ENCODE results near the gene ACTR3C.
"Not testable (repeated sequence)": the region's sequence is repeated elsewhere in the genome, so short reads cannot be mapped to it uniquely, and the experiment has no call there.

ACTR3C gene

GRCh38 chr7:150308575-150308974, 14.8 kb downstream of the ACTR3C start:
- peaks cover 73% of the 10 kb centered on the region for H3K27me3 ChIP-seq (ENCODE audit: control insufficient read depth, insufficient read depth, low read length)

GRCh38 chr7:150307904-150308303, 15.4 kb downstream of the ACTR3C start:
- Histone ChIP-seq H3K9me3 (ENCODE audit: control insufficient read depth, insufficient read depth, low read depth, low read length) (no peaks in the 10 kb centered on the region; the same call in 1 of the 2 replicates), H3K9ac (ENCODE audit: low read length) (no peak overlapping the region), H3K4me3 (ENCODE audit: low read depth, low read length) (no peak overlapping the region), H3K36me3 (ENCODE audit: control insufficient read depth, insufficient read depth, low read length) (no peaks in the 10 kb centered on the region), H3K4me1 (ENCODE audit: control insufficient read depth, insufficient read depth, low read length) (peaks cover 12% of the 10 kb centered on the region), H3K27ac (ENCODE audit: low read depth, low read length) (no peak overlapping the region), H3K27me3 (ENCODE audit: control insufficient read depth, insufficient read depth, low read length) (peaks cover 71% of the 10 kb centered on the region)

More at GRCh38 chr7:150308575-150308974, 14.8 kb downstream of the ACTR3C start:
- H3K9ac ChIP-seq (ENCODE audit: low read length) = no peak overlapping the region
- no peak overlapping the region for H3K4me3 ChIP-seq (ENCODE audit: low read depth, low read length)
- H3K36me3 ChIP-seq (ENCODE audit: control insufficient read depth, insufficient read depth, low read length) = no peaks in the 10 kb centered on the region
- H3K9me3 ChIP-seq (ENCODE audit: control insufficient read depth, insufficient read depth, low read depth, low read length) = no peaks in the 10 kb centered on the region; the same call in 1 of the 2 replicates
- H3K4me1 ChIP-seq (ENCODE audit: control insufficient read depth, insufficient read depth, low read length) = peaks cover 19% of the 10 kb centered on the region
- H3K27ac ChIP-seq (ENCODE audit: low read depth, low read length) = no peak overlapping the region

GRCh38 chr7:150307129-150307528, 16.2 kb downstream of the ACTR3C start:
- H3K27ac ChIP-seq (ENCODE audit: low read depth, low read length) = no peak overlapping the region
- no peak overlapping the region for H3K9ac ChIP-seq (ENCODE audit: low read length)
- no peaks in the 10 kb centered on the region for H3K36me3 ChIP-seq (ENCODE audit: control insufficient read depth, insufficient read depth, low read length)
- H3K4me3 ChIP-seq (ENCODE audit: low read depth, low read length) = no peak overlapping the region
- H3K4me1 ChIP-seq (ENCODE audit: control insufficient read depth, insufficient read depth, low read length) = peaks cover 5% of the 10 kb centered on the region
- peaks cover 66% of the 10 kb centered on the region for H3K27me3 ChIP-seq (ENCODE audit: control insufficient read depth, insufficient read depth, low read length)
- H3K9me3 ChIP-seq (ENCODE audit: control insufficient read depth, insufficient read depth, low read depth, low read length) = no peaks in the 10 kb centered on the region; the same call in 1 of the 2 replicates

- H3K27me3 ChIP-seq (ENCODE audit: control insufficient read depth, insufficient read depth, low read length) = peaks cover 59% of the 10 kb centered on the region
- not testable (repeated sequence) for H3K36me3 ChIP-seq (ENCODE audit: control insufficient read depth, insufficient read depth, low read length); H3K9ac ChIP-seq (ENCODE audit: low read length); H3K4me1 ChIP-seq (ENCODE audit: control insufficient read depth, insufficient read depth, low read length); H3K9me3 ChIP-seq (ENCODE audit: control insufficient read depth, insufficient read depth, low read depth, low read length); H3K27ac ChIP-seq (ENCODE audit: low read depth, low read length); H3K4me3 ChIP-seq (ENCODE audit: low read depth, low read length)
Measured at GRCh38 chr7:150306377-150306776, 17.0 kb downstream of the ACTR3C start.

- H3K27ac ChIP-seq (ENCODE audit: low read depth, low read length); H3K36me3 ChIP-seq (ENCODE audit: control insufficient read depth, insufficient read depth, low read length); H3K9ac ChIP-seq (ENCODE audit: low read length); H3K9me3 ChIP-seq (ENCODE audit: control insufficient read depth, insufficient read depth, low read depth, low read length); H3K4me1 ChIP-seq (ENCODE audit: control insufficient read depth, insufficient read depth, low read length); H3K4me3 ChIP-seq (ENCODE audit: low read depth, low read length): not testable (repeated sequence)
- H3K27me3 ChIP-seq (ENCODE audit: control insufficient read depth, insufficient read depth, low read length) = peaks cover 54% of the 10 kb centered on the region
Measured at GRCh38 chr7:150305903-150306284, 17.5 kb downstream of the ACTR3C start.

- not testable (repeated sequence) for H3K4me3 ChIP-seq (ENCODE audit: low read depth, low read length); H3K9ac ChIP-seq (ENCODE audit: low read length); H3K27ac ChIP-seq (ENCODE audit: low read depth, low read length); H3K4me1 ChIP-seq (ENCODE audit: control insufficient read depth, insufficient read depth, low read length); H3K36me3 ChIP-seq (ENCODE audit: control insufficient read depth, insufficient read depth, low read length); H3K9me3 ChIP-seq (ENCODE audit: control insufficient read depth, insufficient read depth, low read depth, low read length)
- peaks cover 49% of the 10 kb centered on the region for H3K27me3 ChIP-seq (ENCODE audit: control insufficient read depth, insufficient read depth, low read length)
Measured at GRCh38 chr7:150305259-150305902, 18.0 kb downstream of the ACTR3C start.

GRCh38 chr7:150304499-150305258, 18.7 kb downstream of the ACTR3C start:
- not testable (repeated sequence) for H3K9ac ChIP-seq (ENCODE audit: low read length); H3K27ac ChIP-seq (ENCODE audit: low read depth, low read length); H3K9me3 ChIP-seq (ENCODE audit: control insufficient read depth, insufficient read depth, low read depth, low read length); H3K4me1 ChIP-seq (ENCODE audit: control insufficient read depth, insufficient read depth, low read length); H3K36me3 ChIP-seq (ENCODE audit: control insufficient read depth, insufficient read depth, low read length); H3K4me3 ChIP-seq (ENCODE audit: low read depth, low read length)
- peaks cover 42% of the 10 kb centered on the region for H3K27me3 ChIP-seq (ENCODE audit: control insufficient read depth, insufficient read depth, low read length)

- not testable (repeated sequence) for H3K9ac ChIP-seq (ENCODE audit: low read length); H3K36me3 ChIP-seq (ENCODE audit: control insufficient read depth, insufficient read depth, low read length); H3K27ac ChIP-seq (ENCODE audit: low read depth, low read length); H3K4me3 ChIP-seq (ENCODE audit: low read depth, low read length); H3K9me3 ChIP-seq (ENCODE audit: control insufficient read depth, insufficient read depth, low read depth, low read length); H3K4me1 ChIP-seq (ENCODE audit: control insufficient read depth, insufficient read depth, low read length)
- H3K27me3 ChIP-seq (ENCODE audit: control insufficient read depth, insufficient read depth, low read length) = peaks cover 24% of the 10 kb centered on the region
Measured at GRCh38 chr7:150302908-150303310, 20.4 kb downstream of the ACTR3C start.

GRCh38 chr7:150297978-150298377, 25.4 kb downstream of the ACTR3C start:
- H3K4me3 ChIP-seq (ENCODE audit: low read depth, low read length); H3K27ac ChIP-seq (ENCODE audit: low read depth, low read length); H3K27me3 ChIP-seq (ENCODE audit: control insufficient read depth, insufficient read depth, low read length); H3K36me3 ChIP-seq (ENCODE audit: control insufficient read depth, insufficient read depth, low read length); H3K4me1 ChIP-seq (ENCODE audit: control insufficient read depth, insufficient read depth, low read length); H3K9ac ChIP-seq (ENCODE audit: low read length); H3K9me3 ChIP-seq (ENCODE audit: control insufficient read depth, insufficient read depth, low read depth, low read length): not testable (repeated sequence)

GRCh38 chr7:150296802-150297201, 26.5 kb downstream of the ACTR3C start:
- not testable (repeated sequence) for H3K27ac ChIP-seq (ENCODE audit: low read depth, low read length); H3K9ac ChIP-seq (ENCODE audit: low read length); H3K27me3 ChIP-seq (ENCODE audit: control insufficient read depth, insufficient read depth, low read length); H3K36me3 ChIP-seq (ENCODE audit: control insufficient read depth, insufficient read depth, low read length); H3K4me1 ChIP-seq (ENCODE audit: control insufficient read depth, insufficient read depth, low read length); H3K9me3 ChIP-seq (ENCODE audit: control insufficient read depth, insufficient read depth, low read depth, low read length); H3K4me3 ChIP-seq (ENCODE audit: low read depth, low read length)

GRCh38 chr7:150295614-150296013, 27.7 kb downstream of the ACTR3C start:
- H3K36me3 ChIP-seq (ENCODE audit: control insufficient read depth, insufficient read depth, low read length); H3K4me3 ChIP-seq (ENCODE audit: low read depth, low read length); H3K9me3 ChIP-seq (ENCODE audit: control insufficient read depth, insufficient read depth, low read depth, low read length); H3K9ac ChIP-seq (ENCODE audit: low read length); H3K27me3 ChIP-seq (ENCODE audit: control insufficient read depth, insufficient read depth, low read length); H3K4me1 ChIP-seq (ENCODE audit: control insufficient read depth, insufficient read depth, low read length); H3K27ac ChIP-seq (ENCODE audit: low read depth, low read length): not testable (repeated sequence)
